Measurements from ENCODE around the gene CUL3.
"Not testable (repeated sequence)": the region's sequence is repeated elsewhere in the genome, so short reads cannot be mapped to it uniquely, and the experiment has no call there.

CUL3 gene

GRCh38 chr2:224532931-224533330 is 52.2 kb downstream of the CUL3 start:
- no peak for DNase-seq

GRCh38 chr2:224532441-224532840 is 52.7 kb downstream of the CUL3 start:
- no peak for DNase-seq

GRCh38 chr2:224528171-224528570 is 57.0 kb downstream of the CUL3 start:
- no peak for DNase-seq

GRCh38 chr2:224525774-224526173 is 59.4 kb downstream of the CUL3 start:
- DNase-seq = no peak

- no peak for DNase-seq
Measured at GRCh38 chr2:224524657-224525056, 60.5 kb downstream of the CUL3 start.

- no peak for DNase-seq
Measured at GRCh38 chr2:224523626-224524577, 61.3 kb downstream of the CUL3 start.

- not testable (repeated sequence) for DNase-seq
Measured at GRCh38 chr2:224522483-224522882, 62.7 kb downstream of the CUL3 start.

GRCh38 chr2:224520064-224520463 is 65.1 kb downstream of the CUL3 start:
- DNase-seq = no peak

GRCh38 chr2:224518806-224519580 is 66.2 kb downstream of the CUL3 start:
- no peak for DNase-seq

GRCh38 chr2:224517963-224518362 is 67.2 kb downstream of the CUL3 start:
- no peak for DNase-seq

GRCh38 chr2:224516393-224516792 is 68.8 kb downstream of the CUL3 start:
- not testable (repeated sequence) for DNase-seq

GRCh38 chr2:224513991-224514390 is 71.2 kb downstream of the CUL3 start:
- DNase-seq = no peak

GRCh38 chr2:224507789-224508188 is 77.4 kb downstream of the CUL3 start:
- DNase-seq = no peak

GRCh38 chr2:224506494-224506893 is 78.7 kb downstream of the CUL3 start:
- no peak for DNase-seq

GRCh38 chr2:224498991-224499390 is 86.2 kb downstream of the CUL3 start:
- DNase-seq = no peak

GRCh38 chr2:224492531-224492930 is 92.6 kb downstream of the CUL3 start:
- no peak for DNase-seq

- DNase-seq = not testable (repeated sequence)
Measured at GRCh38 chr2:224487940-224488339, 97.2 kb downstream of the CUL3 start.

GRCh38 chr2:224485081-224486014 is 99.8 kb downstream of the CUL3 start:
- DNase-seq = not testable (repeated sequence)

- no peak for DNase-seq
Measured at GRCh38 chr2:224479826-224480225, 105.3 kb downstream of the CUL3 start.

GRCh38 chr2:224472827-224473226 is 112.3 kb downstream of the CUL3 start:
- no peak for DNase-seq

GRCh38 chr2:224472137-224472536 is 113.0 kb downstream of the CUL3 start:
- DNase-seq = no peak

- no peak for DNase-seq
Measured at GRCh38 chr2:224469374-224469964, 115.7 kb downstream of the CUL3 start.
